MM.1S (cell line): Measurements from ENCODE around the gene CLN6.

ENCODE experiments used
- CTCF ChIP-seq: fragments of 300-600 bp; sonication (generic); IDR thresholded peaks from 2 replicates; pipeline ENCODE4 v1.5.1; 2016; ENCODE audit warnings: antibody characterized with exemption, low read length, mixed read lengths
- EZH2 ChIP-seq: fragments of 300-600 bp; sonication (generic); optimal IDR thresholded peaks from 2 replicates; pipeline ENCODE3; 2017; ENCODE audit warnings: low read depth, mild to moderate bottlenecking, antibody characterized with exemption, low read length, mixed read lengths

- no peak for TF ChIP-seq CTCF
- TF ChIP-seq EZH2: no peak
These were observed 44.7 kb downstream of the CLN6 start for GRCh38 chr15:68184616-68185480.
